Measurements from ENCODE around the gene KDM3B.

DNA sequence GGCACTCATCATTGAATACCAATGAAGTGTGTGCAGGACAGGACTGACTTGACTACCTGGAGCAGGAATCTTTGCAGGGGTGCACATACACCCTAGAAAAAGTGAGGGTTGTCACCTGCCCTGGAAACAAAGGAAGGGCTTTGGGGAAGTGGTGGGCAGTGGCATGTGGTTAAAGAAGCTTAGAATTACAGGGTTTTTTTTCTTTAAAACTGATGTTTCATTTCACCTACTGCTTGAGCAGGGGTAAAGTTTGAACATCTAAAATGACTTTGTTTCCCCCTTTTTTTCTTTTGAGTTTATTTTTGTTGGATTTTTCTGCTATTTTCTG lies 2.0 kb upstream of the KDM3B start:
- no peak for TF ChIP-seq GATA2 (IDR thresholded peaks at IDR 0.05; ENCODE audit: low read depth, low read length)
- TF ChIP-seq GATA3 (IDR thresholded peaks at IDR 0.05; ENCODE audit: low read depth, low read length), result no peak
